HepG2 (cell line): Measurements from ENCODE around the gene INO80B. TPM values are rescaled to one million over a fixed set of nuclear protein-coding genes. Genes with fewer than 3 reads are reported as not detected.

ENCODE experiments used
- ARID2 ChIP-seq: sonication (generic); formaldehyde crosslinking; IDR thresholded peaks from 2 replicates; pipeline ENCODE4 v1.8.1; 2022; ENCODE audit warnings: mild to moderate bottlenecking, missing genetic modification reagents, borderline replicate concordance
- BATF2 ChIP-seq: sonication (generic); formaldehyde crosslinking; IDR thresholded peaks from 2 replicates; pipeline ENCODE4 v1.8.0; 2022; ENCODE audit warnings: mild to moderate bottlenecking, missing genetic modification reagents, moderate library complexity
- BRD4 ChIP-seq: sonication (generic); formaldehyde crosslinking; IDR thresholded peaks from 2 replicates; pipeline ENCODE4 v1.4.0; 2020; ENCODE audit warnings: missing genetic modification reagents
- BRF2 ChIP-seq: sonication (generic); formaldehyde crosslinking; IDR thresholded peaks from 2 replicates; pipeline ENCODE4 v1.8.1; 2022; ENCODE audit warnings: mild to moderate bottlenecking, missing genetic modification reagents
- ESRRA ChIP-seq: sonication (generic); formaldehyde crosslinking; IDR thresholded peaks from 2 replicates; pipeline ENCODE4 v1.5.1; 2020; ENCODE audit warnings: mild to moderate bottlenecking, low read depth, missing genetic modification reagents
- NFYC ChIP-seq: IDR thresholded peaks from 2 replicates; pipeline ENCODE4 v1.6.1; 2016; ENCODE audit warnings: missing genetic modification reagents, missing compliant biosample characterization
- SIN3A ChIP-seq: IDR thresholded peaks from 2 replicates; pipeline ENCODE4 v1.6.1; 2011; ENCODE audit warnings: low read depth, mild to moderate bottlenecking, control low read depth, low read length, borderline replicate concordance
- ZBTB1 ChIP-seq: sonication (generic); formaldehyde crosslinking; IDR thresholded peaks from 2 replicates; pipeline ENCODE4 v1.4.0; 2020; ENCODE audit warnings: missing genetic modification reagents, borderline replicate concordance
- ZBTB14 ChIP-seq: sonication (generic); formaldehyde crosslinking; IDR thresholded peaks from 2 replicates; pipeline ENCODE4 v1.4.0; 2020; ENCODE audit warnings: missing genetic modification reagents
- ZFP37 ChIP-seq: sonication (generic); formaldehyde crosslinking; IDR thresholded peaks from 2 replicates; pipeline ENCODE4 v1.4.0; 2020; ENCODE audit warnings: missing genetic modification reagents, borderline replicate concordance
- ZNF318 ChIP-seq: sonication (generic); formaldehyde crosslinking; IDR thresholded peaks from 2 replicates; pipeline ENCODE4 v1.4.0; 2020; ENCODE audit warnings: mild to moderate bottlenecking, missing genetic modification reagents
- ZNF550 ChIP-seq: sonication (generic); formaldehyde crosslinking; IDR thresholded peaks from 2 replicates; pipeline ENCODE4 v1.4.0; 2020; ENCODE audit warnings: mild to moderate bottlenecking, missing genetic modification reagents, borderline replicate concordance
- ZNF878 ChIP-seq: sonication (generic); formaldehyde crosslinking; IDR thresholded peaks from 2 replicates; pipeline ENCODE4 v1.8.1; 2023; ENCODE audit warnings: mild to moderate bottlenecking, missing genetic modification reagents, moderate library complexity
- ZSCAN12 ChIP-seq: sonication (generic); formaldehyde crosslinking; IDR thresholded peaks from 2 replicates; pipeline ENCODE4 v1.9.0; 2021; ENCODE audit warnings: mild to moderate bottlenecking, missing genetic modification reagents
- ZXDC ChIP-seq: sonication (generic); formaldehyde crosslinking; IDR thresholded peaks from 2 replicates; pipeline ENCODE4 v1.5.0; 2020; ENCODE audit warnings: mild to moderate bottlenecking, missing genetic modification reagents
- polyA plus RNA-seq, 8 experiments: library from polyadenylated mRNA; depleted of rRNA in 3 of 8; stranded (reverse) in 7 of 8; unstranded in 1 of 8; fragments of >200 nt; fragmentation: Illumina TruSeq in 4 of 8; extraction: Trizol in 4 of 8; gene quantifications; 2 replicates each; pipeline versions ENCODE4 v1.2.1 to v1.2.3, GENCODE V29; 2011 to 2016; ENCODE audit warnings: low read depth in 4 of 8, missing spikeins in 1 of 8, mixed read lengths in 1 of 8; ENCODE audit not compliant: insufficient read depth in 1 of 8
- total RNA-seq, 5 experiments: library from RNA; depleted of rRNA; stranded (reverse); fragments of >200 nt; fragmentation: Illumina TruSeq; extraction: Trizol; gene quantifications; 2 replicates each; pipeline ENCODE4 v1.2.3, GENCODE V29; 2016; ENCODE audit warnings: low read depth in 1 of 5

The INO80B gene
- total and polyA plus RNA-seq, 2 of the 13 experiments (the other 11 are each of a cell fraction or from before 2014, with no cell fraction given): 6.2 to 14.5 TPM

GRCh38 chr2:74441170-74441689 lies 13.7 kb upstream of the INO80B start (continued):
- 0 out of 2 replicates have a peak, but pooled peaks have one; percentile 55 for TF ChIP-seq ZNF550 (CRISPR knock-in tag)
- no peak for TF ChIP-seq ZSCAN12 (CRISPR knock-in tag)
- TF ChIP-seq ZXDC (CRISPR knock-in tag): 0 out of 2 replicates have a peak, but pooled peaks have one; percentile 2
- no peak for TF ChIP-seq BRF2
- no peak for TF ChIP-seq ZBTB14 (CRISPR knock-in tag)
- 0 out of 2 replicates have a peak, but pooled peaks have one; percentile 19 for TF ChIP-seq ZFP37 (CRISPR knock-in tag)
- TF ChIP-seq ZBTB1 (CRISPR knock-in tag): 0 out of 2 replicates have a peak, but pooled peaks have one; percentile 43
- 0 out of 2 replicates have a peak, but pooled peaks have one; percentile 24 for TF ChIP-seq ZNF318 (CRISPR knock-in tag)
- TF ChIP-seq NFYC (CRISPR knock-in tag): no peak
- 0 out of 2 replicates have a peak, but pooled peaks have one; percentile 15 for TF ChIP-seq BATF2
- no peak for TF ChIP-seq BRD4 (CRISPR knock-in tag)
- no peak for TF ChIP-seq ESRRA
- 0 out of 2 replicates have a peak, but pooled peaks have one; percentile 6 for TF ChIP-seq ZNF878 (CRISPR knock-in tag)
- TF ChIP-seq SIN3A: 0 out of 2 replicates have a peak, but pooled peaks have one; percentile 15
- 0 out of 2 replicates have a peak, but pooled peaks have one; percentile 3 for TF ChIP-seq ARID2
